Glomerular visceral epithelial cell (primary cell): ENCODE measurements around the gene AADAT.

ENCODE experiments used
- DNase-seq: peaks from one replicate; pipeline ENCODE4 v3.0.0-alpha.2; 2016; ENCODE audit errors: extremely low spot score

Gene AADAT

DNA sequence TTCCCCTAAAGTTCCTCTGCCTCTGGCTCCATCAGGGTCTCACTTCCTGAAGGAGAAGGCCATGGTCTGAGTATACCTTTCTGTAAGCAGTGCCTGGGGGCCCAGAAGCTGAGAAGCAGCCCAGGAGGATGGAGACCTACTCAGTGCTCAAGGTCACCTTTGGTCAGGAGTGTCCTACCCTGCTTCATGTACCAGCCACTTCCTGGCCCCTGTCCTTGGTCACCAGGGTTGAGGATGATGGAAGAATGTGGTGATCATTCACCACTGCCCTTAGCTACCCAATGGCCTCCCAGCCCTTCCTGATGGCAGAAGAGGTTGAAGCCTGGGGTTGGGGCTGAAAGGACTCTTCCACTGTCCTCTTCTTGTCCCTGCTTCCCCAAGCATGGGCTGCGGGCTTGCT lies 54.5 kb downstream of the AADAT start:
- no peak for DNase-seq

GRCh38 chr4:170033999-170034398 lies 55.8 kb downstream of the AADAT start:
- no peak for DNase-seq

DNA sequence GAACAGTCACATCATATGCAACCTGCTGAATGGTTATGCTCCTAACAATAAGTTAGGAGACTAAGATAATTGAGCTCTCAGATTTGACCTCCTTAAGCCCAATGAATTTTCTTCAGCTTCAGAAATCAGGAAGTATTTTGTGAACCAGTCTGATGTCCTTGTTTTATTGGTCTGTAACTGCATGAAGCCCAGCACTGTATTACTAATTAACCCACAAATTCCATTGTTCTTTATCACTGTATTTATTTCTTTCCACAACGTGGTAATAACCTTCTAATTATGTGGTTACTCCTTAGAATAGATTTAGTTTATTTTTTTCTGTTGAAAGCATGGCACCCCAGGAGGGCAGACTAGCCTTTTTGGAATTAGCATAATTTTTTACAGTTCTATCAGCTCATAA lies 59.6 kb downstream of the AADAT start:
- peak; percentile 12 for DNase-seq

DNA sequence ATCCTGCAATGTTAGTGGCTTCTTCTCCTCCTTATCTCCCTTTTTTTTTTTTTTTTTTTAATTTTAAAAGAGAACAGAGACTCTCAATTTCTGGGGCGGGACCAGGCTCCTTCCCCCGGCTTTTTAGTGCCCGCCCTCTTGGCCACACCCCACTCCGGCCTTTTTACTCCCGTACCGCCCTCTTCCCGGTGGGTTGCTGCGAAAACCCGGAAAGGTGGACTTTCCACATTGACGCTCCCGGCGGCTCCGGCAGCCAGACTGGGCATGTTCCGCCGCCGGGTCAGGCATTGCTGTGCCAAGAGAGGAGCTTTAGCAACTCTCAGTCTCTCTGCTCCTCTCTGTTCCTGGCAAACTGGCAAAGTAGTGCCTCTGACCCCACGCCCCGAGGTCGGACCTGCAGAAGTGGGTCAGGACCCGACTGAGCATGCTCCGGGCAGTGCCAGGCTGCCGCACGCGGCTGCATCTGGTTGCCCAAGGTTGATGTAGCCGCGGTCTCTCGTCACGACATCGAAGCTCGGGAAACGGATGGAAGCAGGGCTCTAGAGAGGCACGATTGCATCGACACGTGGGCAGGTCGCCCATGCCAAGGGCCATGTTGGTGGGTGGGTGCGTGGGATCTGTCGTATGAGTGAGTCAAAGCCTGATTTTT lies 62.5 kb downstream of the AADAT start:
- DNase-seq: peak; percentile 95

DNA sequence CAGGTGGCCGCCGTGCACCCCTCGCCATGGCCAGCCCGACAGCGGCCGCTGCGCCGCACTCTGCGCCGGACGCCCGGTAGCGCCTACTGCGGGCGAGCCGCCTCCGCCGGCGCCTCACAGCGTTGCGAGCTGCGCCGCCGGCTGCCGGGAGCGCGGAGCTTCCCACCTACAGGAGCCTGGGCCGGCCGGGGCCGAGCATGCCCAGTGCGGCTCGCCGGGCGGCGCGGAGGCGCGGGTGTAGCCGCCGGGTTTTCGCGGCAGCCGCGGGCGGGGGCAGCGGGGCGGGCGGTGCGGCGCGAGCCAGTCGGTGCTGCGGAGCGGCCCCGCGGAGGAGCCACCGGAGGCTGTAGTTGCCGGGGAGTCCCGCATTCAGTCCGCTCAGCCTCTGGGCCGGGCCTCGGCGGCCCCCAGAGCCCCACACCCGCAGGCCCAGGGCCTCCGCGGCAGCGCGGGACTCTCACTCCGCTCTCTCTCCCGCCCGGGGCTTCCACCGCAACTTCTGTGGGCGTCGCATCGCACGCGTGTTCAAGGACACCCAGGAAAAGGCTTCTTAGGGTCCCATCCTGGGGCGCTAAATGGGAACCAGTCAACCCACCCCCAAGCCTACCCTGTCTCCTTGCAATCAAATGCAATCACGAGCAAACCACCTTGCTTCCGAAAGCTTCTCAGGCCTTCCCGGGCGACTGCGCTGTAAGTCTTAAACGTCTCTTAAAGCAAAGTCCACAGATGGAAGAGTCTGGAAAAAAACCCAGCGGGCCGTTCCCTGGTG lies 63.3 kb downstream of the AADAT start, which contains the start of gene MFAP3L:
MFAP3L (minus strand) TSS at position 143 of the 769 bp plus-strand sequence. CDS start 20,518 bp downstream, outside the sequence.
- peak; percentile 91 for DNase-seq

- no peak for DNase-seq
Measured at GRCh38 chr4:170025523-170026252, 64.1 kb downstream of the AADAT start.

DNA sequence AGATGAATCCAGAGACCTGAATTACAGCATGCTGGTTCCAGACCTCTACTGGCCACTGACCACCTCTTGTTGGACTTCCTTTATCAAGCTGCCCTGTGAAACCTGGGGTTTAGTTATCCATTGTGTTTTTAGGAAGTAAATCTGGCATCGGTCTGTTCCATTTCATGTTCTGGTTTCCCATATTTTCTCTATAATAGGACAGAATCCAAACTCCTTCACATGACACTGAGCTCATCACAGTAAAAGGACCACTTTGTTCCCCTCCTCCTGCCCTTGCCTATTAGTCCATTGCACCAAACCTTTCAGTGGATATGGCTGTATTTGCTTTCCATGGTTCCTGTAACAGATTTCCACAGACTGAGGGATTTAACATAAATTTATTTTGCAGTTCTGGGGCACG lies 67.5 kb downstream of the AADAT start:
- DNase-seq: no peak

- no peak for DNase-seq
Measured at GRCh38 chr4:170017252-170017651, 72.5 kb downstream of the AADAT start.

GRCh38 chr4:170015285-170015684 lies 74.5 kb downstream of the AADAT start:
- no peak for DNase-seq

DNA sequence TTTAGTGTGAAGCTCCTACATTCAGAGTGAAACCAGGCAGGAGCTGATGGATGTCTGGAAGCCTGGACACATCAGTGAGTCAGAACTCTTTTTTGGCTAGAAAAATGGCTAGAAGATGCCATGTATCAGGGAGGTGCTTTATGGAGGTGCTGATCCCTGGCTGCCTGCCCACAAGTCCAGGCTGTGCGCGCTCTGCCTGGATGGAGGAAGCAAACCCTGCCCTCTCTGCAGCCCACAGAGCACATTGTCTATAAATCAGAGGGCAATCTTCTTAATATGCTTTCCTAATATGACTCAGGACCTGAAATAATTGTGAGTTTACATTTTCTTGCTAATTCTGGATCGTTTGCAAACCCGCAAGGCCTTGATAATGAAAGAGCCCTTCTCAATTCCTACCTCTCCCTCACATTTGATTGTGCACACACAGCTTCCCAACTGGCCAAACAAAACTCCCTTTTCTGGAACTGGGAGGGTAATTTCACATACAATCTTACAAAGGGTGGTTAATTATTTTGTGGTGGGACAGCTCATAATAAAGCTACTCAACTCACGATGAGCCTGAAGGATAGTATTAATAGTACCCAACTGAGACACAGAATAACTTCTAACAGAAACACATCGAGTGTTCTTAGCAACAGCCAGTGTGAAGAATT lies 75.3 kb downstream of the AADAT start:
- peak; percentile 11 for DNase-seq

DNA sequence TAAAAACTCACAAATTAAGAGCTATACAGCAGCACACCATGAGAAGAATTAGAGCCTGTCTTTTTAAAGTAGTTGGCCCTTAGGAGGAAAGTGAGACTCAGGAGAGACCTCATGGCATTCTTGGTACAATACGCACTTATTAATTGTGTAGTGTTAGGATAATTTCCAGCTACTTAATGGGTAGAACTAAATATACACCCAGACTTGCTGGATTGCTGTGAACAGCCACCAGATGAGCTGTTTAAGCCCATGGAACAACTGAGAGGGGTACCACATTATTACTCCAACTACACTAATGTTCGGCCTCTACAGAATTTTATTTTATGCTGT lies 77.2 kb downstream of the AADAT start:
- no peak for DNase-seq

- no peak for DNase-seq
Measured at GRCh38 chr4:170011921-170012628, 77.7 kb downstream of the AADAT start.
